Breast epithelium (tissue), 3 donors: ENCODE measurements around the gene DGCR8.

ENCODE experiments used
- POLR2A ChIP-seq: fragments of 450-650 bp; IDR thresholded peaks from one replicate; pipeline ENCODE4 v1.6.1; 2016; ENCODE audit warnings: antibody characterized with exemption, mild to moderate bottlenecking, moderate library complexity
- POLR2AphosphoS5 ChIP-seq, 3 donors: sonication (generic); formaldehyde crosslinking; IDR thresholded peaks; one replicate each; pipeline ENCODE4 v1.6.1; 2017; ENCODE audit warnings: antibody characterized with exemption in 3 of 3
- TF ChIP-seq, protein P1 (sequence below), 3 donors: fragments of 450-650 bp; IDR thresholded peaks; one replicate each; pipeline ENCODE4 v1.5.1; 2016 to 2017; ENCODE audit warnings: antibody characterized with exemption in 3 of 3, mild to moderate bottlenecking in 3 of 3, moderate library complexity in 3 of 3

DNA sequence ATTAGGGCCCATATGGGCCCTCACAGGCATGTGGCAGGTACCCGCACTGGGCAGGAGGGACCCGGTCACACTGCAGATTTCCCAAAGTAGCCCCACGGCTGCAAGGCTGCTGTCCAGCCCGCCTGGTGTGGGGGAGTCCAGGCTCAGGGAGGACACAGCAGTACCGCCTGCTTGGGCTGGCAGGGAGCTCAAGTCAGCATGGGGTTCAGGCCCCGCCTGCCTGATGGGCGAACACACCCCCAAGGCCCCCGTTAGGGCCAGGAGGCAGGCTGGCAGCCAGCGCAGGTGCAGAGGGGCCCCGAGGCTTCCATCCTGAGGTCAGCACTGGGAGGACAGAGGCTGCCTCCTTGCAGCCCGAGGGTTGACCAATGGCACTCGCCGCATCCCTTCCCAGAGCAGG lies 57.1 kb downstream of the DGCR8 start:
- TF ChIP-seq, protein P1, sequence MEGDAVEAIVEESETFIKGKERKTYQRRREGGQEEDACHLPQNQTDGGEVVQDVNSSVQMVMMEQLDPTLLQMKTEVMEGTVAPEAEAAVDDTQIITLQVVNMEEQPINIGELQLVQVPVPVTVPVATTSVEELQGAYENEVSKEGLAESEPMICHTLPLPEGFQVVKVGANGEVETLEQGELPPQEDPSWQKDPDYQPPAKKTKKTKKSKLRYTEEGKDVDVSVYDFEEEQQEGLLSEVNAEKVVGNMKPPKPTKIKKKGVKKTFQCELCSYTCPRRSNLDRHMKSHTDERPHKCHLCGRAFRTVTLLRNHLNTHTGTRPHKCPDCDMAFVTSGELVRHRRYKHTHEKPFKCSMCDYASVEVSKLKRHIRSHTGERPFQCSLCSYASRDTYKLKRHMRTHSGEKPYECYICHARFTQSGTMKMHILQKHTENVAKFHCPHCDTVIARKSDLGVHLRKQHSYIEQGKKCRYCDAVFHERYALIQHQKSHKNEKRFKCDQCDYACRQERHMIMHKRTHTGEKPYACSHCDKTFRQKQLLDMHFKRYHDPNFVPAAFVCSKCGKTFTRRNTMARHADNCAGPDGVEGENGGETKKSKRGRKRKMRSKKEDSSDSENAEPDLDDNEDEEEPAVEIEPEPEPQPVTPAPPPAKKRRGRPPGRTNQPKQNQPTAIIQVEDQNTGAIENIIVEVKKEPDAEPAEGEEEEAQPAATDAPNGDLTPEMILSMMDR (IDR thresholded peaks at IDR 0.05): no peak
- no peak for TF ChIP-seq POLR2A
- TF ChIP-seq POLR2AphosphoS5 (IDR thresholded peaks at IDR 0.05): no peak
